Activated naive CD4-positive, alpha-beta T cell (primary cell): ENCODE measurements around the gene ZNF784.
"Not testable (repeated sequence)": the region's sequence is repeated elsewhere in the genome, so short reads cannot be mapped to it uniquely, and the experiment has no call there.

Experiments
- DNase-seq, 4 experiments: peaks; one replicate each; lab custom pipeline; 2025; lab: John Stamatoyannopoulos, UW

Gene ZNF784

DNA sequence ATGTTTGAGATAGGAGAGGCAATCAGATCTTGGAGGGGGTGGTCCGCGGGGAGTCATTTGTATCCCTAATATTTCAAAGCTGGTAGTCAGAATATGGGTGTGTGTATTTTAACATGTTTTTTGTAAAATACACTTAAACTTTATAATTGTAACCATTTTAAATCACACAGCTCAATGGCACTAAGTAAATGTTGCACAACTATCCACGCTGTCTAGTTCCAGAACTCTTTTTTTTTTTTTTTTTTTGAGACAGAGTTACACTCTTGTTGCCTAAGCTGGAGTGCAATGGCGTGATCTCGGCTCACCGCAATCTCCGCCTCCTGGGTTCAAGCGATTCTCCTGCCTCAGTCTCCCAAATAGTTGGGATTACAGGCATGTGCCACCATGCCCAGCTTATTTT, 40.5 kb downstream of the ZNF784 start:
- not testable (repeated sequence) for DNase-seq

DNA sequence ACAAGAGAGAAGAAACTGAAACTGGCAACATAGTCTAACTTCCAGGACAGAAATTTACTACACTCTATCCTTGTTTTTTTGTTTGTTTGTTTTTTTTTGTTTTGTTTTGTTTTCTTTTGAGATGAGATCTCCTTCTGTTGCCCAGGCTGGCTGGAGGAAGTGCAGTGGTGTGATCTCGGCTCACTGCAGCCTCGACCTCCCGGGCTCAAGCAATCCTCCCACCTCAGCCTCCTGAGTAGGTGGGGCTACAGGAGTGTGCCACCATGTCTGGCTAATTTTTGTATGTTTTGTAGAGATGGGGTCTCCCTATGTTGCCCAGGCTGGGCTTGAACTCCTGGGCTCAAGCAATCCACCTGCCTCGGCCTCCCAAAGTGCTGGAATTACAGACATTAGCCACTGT, 42.1 kb downstream of the ZNF784 start:
- not testable (repeated sequence) for DNase-seq

DNA sequence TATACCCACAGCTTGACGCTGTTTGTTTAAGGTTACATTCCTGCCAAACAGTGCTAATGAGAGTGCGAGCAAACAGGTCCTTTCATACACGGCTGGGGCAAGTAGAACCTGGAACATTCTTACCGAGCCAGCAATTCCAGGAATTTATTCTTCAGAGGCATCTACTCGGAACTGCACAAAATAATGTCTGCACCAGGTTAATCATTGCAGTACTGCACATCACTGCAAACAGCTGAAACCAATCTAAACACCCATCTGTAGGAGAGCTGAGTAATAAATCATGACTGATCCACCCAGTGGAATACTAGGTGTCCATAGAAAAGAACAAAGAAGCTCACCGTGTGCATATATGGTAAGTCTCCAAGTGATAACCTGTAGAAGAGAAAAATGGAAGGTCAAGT, 42.5 kb downstream of the ZNF784 start:
- DNase-seq = no peak

DNA sequence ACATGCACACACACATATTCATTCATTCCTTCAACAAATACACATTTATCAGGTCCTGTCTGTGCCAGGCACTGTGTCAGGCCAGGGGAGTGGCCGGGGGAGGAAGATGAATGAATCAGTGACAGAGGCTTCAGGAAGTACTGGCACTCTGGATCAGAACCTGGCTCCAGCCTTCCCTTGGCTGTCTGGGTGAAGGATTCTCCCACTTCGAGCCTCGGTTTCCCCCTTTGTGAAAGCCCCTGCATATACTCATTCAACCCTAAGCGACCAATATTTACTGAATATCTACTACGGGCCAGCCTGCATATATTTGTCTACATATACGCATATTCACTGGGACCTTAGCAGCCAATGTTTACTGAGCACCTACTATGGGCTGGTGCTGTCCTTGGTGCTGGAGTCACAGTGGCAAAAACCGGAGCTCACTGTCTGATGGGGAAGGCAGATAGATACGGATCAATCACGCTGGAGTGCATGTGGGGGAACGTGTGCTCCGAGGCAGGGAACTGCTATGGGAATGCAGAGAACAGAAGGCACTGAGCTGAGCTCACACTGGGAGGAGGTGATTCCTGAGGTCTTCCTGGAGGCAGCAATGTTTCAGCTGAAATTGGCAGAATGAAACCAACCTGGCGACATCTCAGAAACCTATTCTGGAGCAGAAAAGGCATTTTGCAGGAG, 43.1 kb downstream of the ZNF784 start:
- DNase-seq = no peak

DNA sequence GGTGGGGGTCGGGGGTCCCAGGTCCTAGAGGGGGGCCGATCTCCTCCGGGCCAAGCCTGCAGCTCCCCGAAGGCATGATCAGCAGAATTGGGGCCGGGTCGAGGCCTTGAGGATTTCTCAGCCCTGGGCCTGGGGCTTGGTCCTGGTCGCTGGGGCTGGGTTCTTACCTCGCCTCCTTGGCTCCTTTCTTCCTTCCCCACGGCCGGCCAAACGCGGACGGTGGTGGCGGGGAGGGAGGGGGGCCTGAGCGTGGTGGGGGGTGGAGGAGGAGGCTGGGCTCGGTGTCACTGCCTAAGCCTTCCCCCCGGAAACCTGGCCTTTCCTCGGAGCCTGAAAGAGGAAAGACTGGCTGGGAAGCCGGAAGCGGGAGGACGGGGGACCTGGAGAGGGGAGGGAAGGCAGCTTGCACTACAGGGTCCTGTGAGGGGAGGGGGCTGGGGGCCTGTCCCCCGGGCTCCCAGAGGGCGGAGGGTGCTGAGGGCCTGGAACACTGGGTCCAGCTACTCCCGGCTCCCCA, 43.7 kb downstream of the ZNF784 start, which contains the start of gene ZNF579:
Gene ZNF579 (minus strand): TSS at position 221 of the 517 bp plus-strand sequence. CDS start 1,209 bp downstream, outside the sequence.
- DNase-seq = peak; percentile 43 to 61 (median 58)

DNA sequence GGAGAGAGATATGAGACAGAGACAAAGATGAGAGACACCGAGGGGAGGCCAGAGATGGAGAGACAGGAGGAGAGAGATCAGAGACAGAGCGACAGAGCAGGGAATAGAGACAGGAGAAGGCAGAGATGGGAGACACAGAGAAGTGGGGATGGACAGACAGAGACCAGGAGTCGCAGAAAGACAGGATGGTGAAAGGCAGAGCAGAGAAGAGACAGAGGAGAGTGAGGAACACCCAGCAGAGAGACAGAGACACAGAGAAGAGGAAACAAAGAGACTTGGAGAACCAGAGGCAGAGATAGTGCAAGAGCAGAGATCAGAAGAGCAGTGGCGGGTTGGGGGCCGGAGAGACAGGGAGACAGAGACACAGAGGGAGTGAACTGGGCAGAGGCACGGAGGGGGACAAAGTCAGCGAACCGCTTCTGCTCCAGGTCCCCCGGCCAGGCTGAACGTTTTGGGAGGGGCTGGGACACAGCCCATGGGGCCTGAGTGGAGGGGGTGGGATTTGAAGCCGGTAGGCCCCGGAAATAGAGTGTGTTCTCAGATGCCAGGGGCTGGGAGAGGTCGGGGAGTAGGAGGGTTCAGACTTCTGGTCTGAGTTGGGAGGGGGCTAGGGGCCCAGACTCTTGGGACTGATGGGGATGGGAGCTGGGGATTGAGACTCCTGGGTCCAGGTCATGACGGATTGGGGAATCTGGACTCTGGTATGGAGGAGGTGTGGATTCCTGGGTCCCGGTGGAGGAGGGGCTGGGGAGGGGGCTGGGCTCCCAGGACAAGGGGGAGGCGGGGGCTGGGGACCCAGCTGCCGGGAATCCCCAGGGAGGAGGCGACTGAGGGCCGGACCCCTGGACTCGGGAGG, 44.4 kb downstream of the ZNF784 start:
- no peak for DNase-seq

DNA sequence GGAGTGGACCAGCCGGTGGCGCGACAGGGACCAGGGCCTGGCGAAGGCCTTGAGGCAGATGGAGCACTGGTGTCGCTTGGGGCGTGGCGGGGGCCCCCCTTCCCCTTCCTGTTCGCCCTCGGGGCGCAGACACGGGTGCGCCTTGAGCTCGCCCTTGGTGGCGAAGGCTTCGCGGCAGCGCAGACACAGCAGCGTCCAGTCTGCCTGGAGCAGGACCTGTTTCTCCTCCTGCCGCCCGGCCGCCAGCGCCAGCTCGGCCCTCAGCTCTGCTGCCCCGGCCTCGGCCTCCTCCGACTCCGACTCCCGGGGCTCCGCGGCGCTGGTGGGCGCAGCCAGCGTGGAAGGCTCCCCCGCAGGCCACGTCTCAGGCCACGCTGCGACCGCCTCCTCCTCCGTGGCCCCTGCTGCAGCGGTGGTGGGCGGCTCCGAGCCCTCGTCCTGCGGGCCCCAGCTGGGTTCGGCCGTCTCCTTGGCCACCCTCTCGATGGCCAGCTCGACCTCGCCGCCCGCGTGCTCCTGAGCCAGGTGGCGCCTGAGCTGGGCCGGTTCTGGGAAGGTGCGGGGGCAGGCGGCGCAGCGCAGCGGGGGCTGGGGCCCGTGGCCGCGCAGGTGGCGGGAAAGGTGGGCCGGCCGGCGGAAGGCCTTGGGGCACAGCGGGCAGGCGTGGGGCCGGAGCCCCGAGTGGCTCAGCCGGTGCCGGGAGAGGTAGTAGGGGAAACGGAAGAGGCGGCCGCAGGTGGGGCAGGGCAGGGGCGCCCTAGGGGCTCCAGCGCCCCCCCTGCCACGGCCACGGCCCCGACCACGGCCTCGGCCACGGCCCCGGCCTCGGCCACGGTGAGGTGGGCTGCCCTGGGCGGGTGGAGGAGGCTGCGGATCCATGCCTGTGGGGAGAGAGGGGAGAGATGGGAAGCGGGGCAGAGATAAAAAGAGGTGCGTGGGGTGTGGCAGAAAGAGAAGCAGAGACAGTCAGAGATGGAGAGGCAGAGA, 45.3 kb downstream of the ZNF784 start:
- no peak for DNase-seq

DNA sequence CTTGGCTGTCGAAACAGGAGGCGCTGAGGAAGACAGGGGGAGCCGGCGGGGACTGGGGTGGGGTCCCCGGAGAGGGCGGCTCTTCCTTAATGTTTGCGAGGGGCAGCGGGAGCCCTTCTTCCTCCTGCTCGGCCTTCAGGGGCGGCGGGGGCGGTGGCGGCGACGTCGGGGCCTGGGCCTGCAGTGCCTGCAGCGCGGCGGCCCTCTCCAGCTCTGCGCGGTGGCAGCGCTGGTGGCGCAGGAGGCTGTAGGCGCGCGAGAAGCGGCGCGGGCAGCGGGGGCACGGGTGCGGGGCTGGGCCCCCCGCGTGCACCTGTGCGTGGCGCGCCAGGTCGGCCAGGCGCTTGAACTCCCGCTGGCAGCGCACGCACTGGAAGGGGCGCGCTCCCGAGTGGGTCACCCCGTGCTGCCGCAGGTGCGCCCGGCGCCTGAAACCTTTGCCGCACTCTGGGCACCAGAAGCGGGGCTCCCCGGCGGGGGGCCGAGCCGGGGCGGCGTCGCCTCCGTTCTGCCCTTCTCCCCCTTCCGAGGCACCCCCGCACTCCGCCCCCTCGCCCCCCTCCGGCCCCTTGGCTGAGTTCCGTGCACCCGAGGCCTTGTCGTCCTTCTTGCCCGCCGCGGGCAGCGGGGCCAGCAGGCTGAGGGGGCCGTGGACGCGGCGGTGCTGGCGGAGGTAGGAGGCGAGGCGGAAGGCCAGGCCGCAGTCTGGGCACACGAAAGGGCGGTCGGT, 46.2 kb downstream of the ZNF784 start:
- DNase-seq = no peak

DNA sequence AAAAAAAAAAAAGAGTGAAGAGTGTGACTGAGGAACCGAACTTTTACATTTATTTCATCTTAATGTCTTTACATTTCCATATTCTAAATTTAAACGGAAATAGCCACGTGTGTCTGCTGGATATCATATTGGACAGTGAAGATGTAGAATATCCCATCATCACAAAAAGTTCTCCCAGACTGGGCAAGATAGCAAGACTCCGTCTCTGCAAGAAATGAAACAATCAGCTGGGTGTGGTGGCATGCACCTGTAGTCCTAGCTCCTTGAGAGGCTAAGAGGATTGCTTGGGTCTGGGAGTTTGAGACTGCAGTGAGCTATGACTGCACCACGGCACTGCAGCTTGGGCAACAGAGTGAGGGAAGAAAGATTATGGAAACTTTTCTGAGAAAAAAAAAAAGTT, 47.6 kb downstream of the ZNF784 start:
- no peak for DNase-seq

DNA sequence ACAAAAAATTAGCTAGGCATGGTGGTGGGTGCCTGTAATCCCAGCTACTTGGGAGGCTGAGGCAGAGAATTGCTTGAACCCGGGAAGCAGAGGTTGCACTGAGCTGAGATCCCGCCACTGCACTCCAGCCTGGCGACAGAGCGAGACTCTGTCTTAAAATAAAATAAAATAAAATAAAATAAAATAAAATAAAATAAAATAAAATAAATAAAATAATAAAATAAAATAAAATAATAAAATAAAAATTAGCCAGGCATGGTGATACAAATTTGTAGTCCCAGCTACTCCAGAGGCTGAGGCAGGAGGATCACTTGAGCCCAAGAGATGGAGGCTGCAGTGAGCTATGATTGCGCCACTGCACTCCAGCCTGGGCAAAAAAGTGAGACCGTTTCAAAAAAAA, 50.4 kb downstream of the ZNF784 start:
- not testable (repeated sequence) for DNase-seq
